ENCODE data around the gene INVS. TPM values are rescaled to one million over a fixed set of nuclear protein-coding genes. Genes with fewer than 3 reads are reported as not detected.

Gene INVS
- total RNA-seq, 4 donors from 2014 or later: 8.2 to 59.2 (median 26.0) TPM

- intact Hi-C loops (cut with DNase I; ENCODE audit: low total_unique reads): no loop called here
- Histone ChIP-seq H3K4me3 (no peak overlapping the region), H3K27ac (no peak overlapping the region), H3K9me3 (no peaks in the 10 kb centered on the region), H3K36me3 (no peaks in the 10 kb centered on the region), H3K27me3 (no peaks in the 10 kb centered on the region), H3K4me1 (no peaks in the 10 kb centered on the region)
- DNase-seq: no peak
- TF ChIP-seq, protein P1, sequence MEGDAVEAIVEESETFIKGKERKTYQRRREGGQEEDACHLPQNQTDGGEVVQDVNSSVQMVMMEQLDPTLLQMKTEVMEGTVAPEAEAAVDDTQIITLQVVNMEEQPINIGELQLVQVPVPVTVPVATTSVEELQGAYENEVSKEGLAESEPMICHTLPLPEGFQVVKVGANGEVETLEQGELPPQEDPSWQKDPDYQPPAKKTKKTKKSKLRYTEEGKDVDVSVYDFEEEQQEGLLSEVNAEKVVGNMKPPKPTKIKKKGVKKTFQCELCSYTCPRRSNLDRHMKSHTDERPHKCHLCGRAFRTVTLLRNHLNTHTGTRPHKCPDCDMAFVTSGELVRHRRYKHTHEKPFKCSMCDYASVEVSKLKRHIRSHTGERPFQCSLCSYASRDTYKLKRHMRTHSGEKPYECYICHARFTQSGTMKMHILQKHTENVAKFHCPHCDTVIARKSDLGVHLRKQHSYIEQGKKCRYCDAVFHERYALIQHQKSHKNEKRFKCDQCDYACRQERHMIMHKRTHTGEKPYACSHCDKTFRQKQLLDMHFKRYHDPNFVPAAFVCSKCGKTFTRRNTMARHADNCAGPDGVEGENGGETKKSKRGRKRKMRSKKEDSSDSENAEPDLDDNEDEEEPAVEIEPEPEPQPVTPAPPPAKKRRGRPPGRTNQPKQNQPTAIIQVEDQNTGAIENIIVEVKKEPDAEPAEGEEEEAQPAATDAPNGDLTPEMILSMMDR (IDR thresholded peaks at IDR 0.05): no peak
- TF ChIP-seq POLR2A (IDR thresholded peaks at IDR 0.05): no peak
Measured at GRCh38 chr9:100217536-100217935, 118.5 kb downstream of the INVS start.

DNA sequence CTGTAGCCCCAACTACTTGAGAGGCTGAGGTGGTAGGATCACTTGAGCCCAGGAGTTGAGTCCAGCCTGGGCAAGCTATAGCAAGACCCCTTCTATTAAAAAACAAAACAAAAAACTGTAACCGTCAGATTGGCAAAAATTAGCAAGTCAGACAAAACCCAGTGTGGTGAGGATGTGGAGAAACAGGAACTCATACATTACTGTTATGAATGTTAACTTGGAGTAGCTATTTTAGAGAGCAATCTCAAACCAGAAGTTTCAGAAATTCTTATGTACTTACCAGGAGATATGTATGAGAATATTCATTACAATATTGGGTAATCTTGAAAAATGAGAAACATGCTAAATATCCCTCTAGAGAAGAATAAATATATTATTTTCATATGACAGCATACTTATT, 120.3 kb downstream of the INVS start:
- intact Hi-C loops (cut with DNase I; ENCODE audit: low total_unique reads): no loop called here
- DNase-seq: no peak
- no peak overlapping the region for H3K27ac ChIP-seq
- no peak overlapping the region for H3K4me3 ChIP-seq
- H3K4me1 ChIP-seq: no peaks in the 10 kb centered on the region
- no peaks in the 10 kb centered on the region for H3K27me3 ChIP-seq
- H3K36me3 ChIP-seq: no peaks in the 10 kb centered on the region
- TF ChIP-seq, protein P1 (IDR thresholded peaks at IDR 0.05): no peak
- TF ChIP-seq POLR2A (IDR thresholded peaks at IDR 0.05): no peak
- no peaks in the 10 kb centered on the region for H3K9me3 ChIP-seq

- H3K27me3 ChIP-seq: no peaks in the 10 kb centered on the region
- no peak overlapping the region for H3K27ac ChIP-seq
- TF ChIP-seq, protein P1 (IDR thresholded peaks at IDR 0.05): no peak
- no peak for TF ChIP-seq POLR2A (IDR thresholded peaks at IDR 0.05)
- no peaks in the 10 kb centered on the region for H3K36me3 ChIP-seq
- DNase-seq: no peak
- H3K4me1 ChIP-seq: no peaks in the 10 kb centered on the region
- intact Hi-C loops (cut with DNase I; ENCODE audit: low total_unique reads): no loop called here
- no peak overlapping the region for H3K4me3 ChIP-seq
- H3K9me3 ChIP-seq: no peaks in the 10 kb centered on the region
Measured at GRCh38 chr9:100220936-100221335, 121.9 kb downstream of the INVS start.

GRCh38 chr9:100221538-100221937, 122.5 kb downstream of the INVS start:
- Histone ChIP-seq H3K27ac (no peak overlapping the region), H3K9me3 (no peaks in the 10 kb centered on the region), H3K27me3 (no peaks in the 10 kb centered on the region), H3K36me3 (no peaks in the 10 kb centered on the region), H3K4me3 (no peak overlapping the region), H3K4me1 (no peaks in the 10 kb centered on the region)
- TF ChIP-seq, protein P1 (IDR thresholded peaks at IDR 0.05): no peak
- no peak for TF ChIP-seq POLR2A (IDR thresholded peaks at IDR 0.05)
- intact Hi-C loops (cut with DNase I; ENCODE audit: low total_unique reads): no loop called here
- no peak for DNase-seq

DNA sequence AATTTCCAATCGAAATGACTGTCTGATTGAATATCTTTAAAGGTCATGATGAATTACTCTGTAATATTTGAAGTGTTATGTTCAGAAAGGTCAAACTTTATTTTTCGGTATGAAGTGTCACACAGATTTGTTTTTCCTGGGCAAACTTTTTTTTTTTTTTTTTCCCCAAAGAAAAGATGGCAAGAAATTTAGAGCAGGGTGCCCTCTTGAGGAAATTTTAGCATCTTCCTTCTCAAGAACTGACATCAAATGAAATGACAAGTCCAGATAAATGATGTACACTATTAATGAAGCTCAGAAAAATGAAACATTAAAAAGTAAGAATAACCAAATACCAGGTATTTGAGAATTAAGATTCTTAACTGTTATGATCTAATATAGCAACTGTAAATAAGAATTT, 123.6 kb downstream of the INVS start:
- Histone ChIP-seq H3K36me3 (no peaks in the 10 kb centered on the region), H3K4me3 (no peak overlapping the region), H3K9me3 (no peaks in the 10 kb centered on the region), H3K4me1 (no peaks in the 10 kb centered on the region), H3K27me3 (no peaks in the 10 kb centered on the region), H3K27ac (no peak overlapping the region)
- no peak for TF ChIP-seq POLR2A (IDR thresholded peaks at IDR 0.05)
- TF ChIP-seq, protein P1 (IDR thresholded peaks at IDR 0.05): peak in 3 of 4 experiments; percentile 11 to 25 (median 17)
- intact Hi-C loops (cut with DNase I; ENCODE audit: low total_unique reads): no loop called here
- DNase-seq: no peak

Data from uterus (tissue), 4 donors.